ENCODE data around the gene PPFIBP2.

PPFIBP2 gene

GRCh38 chr11:7606496-7606895 lies 92.7 kb downstream of the PPFIBP2 start:
- TF ChIP-seq CTCF (IDR thresholded peaks at IDR 0.05; ENCODE audit: low read depth, low read length, missing control alignments), result no peak
- no peak overlapping the region for H3K4me3 ChIP-seq (replicated peaks; ENCODE audit: low read depth, low read length)
- DNase-seq (ENCODE audit: extremely low read depth, low read depth), result no peak

DNA sequence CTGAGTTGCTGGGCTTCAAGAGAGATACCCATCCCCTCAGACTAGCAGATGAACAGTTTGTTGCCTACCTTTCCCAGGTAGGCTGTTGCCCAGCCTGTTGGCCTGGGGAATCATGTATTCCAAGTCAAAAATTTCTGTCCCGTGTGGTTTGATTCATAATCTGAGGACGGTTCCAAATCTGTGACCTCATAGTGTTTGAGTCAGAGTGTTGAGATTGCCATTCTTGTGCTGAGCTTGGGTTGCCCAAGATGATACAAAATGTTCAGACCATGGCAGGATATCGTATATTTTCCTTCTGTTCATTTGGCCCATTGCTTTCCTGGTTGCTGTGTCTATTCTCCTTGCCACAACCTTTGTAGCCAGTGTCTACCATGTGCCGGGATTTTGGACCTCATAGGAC lies 95.2 kb downstream of the PPFIBP2 start:
- no peak overlapping the region for H3K4me3 ChIP-seq (replicated peaks; ENCODE audit: low read depth, low read length)
- no peak for DNase-seq (ENCODE audit: extremely low read depth, low read depth)
- TF ChIP-seq CTCF (IDR thresholded peaks at IDR 0.05; ENCODE audit: low read depth, low read length, missing control alignments), result no peak

DNA sequence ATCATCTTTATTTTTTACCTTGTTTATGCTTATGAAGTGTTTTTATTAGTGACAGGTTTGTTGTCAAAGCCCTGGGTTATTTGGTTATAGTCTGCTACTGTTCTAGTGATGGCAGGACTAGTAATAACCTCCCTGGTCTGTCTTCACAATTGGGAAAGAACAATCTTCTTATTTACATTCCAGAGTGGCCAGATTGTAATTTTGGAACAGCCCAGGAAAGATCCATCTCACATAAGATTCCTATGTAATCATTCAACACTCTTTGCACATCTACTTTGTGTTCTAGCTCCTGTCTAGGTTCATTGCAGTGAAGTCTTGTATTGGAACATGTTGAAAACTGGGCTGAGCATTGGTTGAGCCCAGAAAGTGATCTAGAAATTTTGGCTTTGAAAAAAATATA lies 95.7 kb downstream of the PPFIBP2 start:
- no peak overlapping the region for H3K4me3 ChIP-seq (replicated peaks; ENCODE audit: low read depth, low read length)
- TF ChIP-seq CTCF (IDR thresholded peaks at IDR 0.05; ENCODE audit: low read depth, low read length, missing control alignments), result no peak
- DNase-seq (ENCODE audit: extremely low read depth, low read depth), result no peak

GRCh38 chr11:7610393-7610792 lies 96.6 kb downstream of the PPFIBP2 start:
- H3K4me3 ChIP-seq (replicated peaks; ENCODE audit: low read depth, low read length), result no peak overlapping the region
- no peak for TF ChIP-seq CTCF (IDR thresholded peaks at IDR 0.05; ENCODE audit: low read depth, low read length, missing control alignments)
- no peak for DNase-seq (ENCODE audit: extremely low read depth, low read depth)

- H3K4me3 ChIP-seq (replicated peaks; ENCODE audit: low read depth, low read length), result no peak overlapping the region
- DNase-seq (ENCODE audit: extremely low read depth, low read depth), result no peak
- TF ChIP-seq CTCF (IDR thresholded peaks at IDR 0.05; ENCODE audit: low read depth, low read length, missing control alignments), result no peak
Measured at GRCh38 chr11:7611411-7611810, 97.6 kb downstream of the PPFIBP2 start.

GRCh38 chr11:7612056-7612660 lies 98.4 kb downstream of the PPFIBP2 start:
- H3K4me3 ChIP-seq (replicated peaks; ENCODE audit: low read depth, low read length), result no peak overlapping the region
- DNase-seq (ENCODE audit: extremely low read depth, low read depth), result no peak
- no peak for TF ChIP-seq CTCF (IDR thresholded peaks at IDR 0.05; ENCODE audit: low read depth, low read length, missing control alignments)

Measured in HFF-Myc (cell line).